Glutamatergic neuron (in vitro differentiated cells): ENCODE data around the gene EEFSEC. TPM values are rescaled to one million over a fixed set of nuclear protein-coding genes. Genes with fewer than 3 reads are reported as not detected.
A peak's percentile ranks its signal among the peaks of the same experiment; 100 is the strongest.

Source experiments
- DNase-seq: peaks from one replicate; pipeline ENCODE4 v3.0.0; 2022
- H3K27ac Mint-ChIP-seq: one replicate; pipeline ENCODE4 v1.8.0; 2020; ENCODE audit warnings: mild to moderate bottlenecking, mixed read lengths, inconsistent platforms; ENCODE audit not compliant: unreplicated experiment
- H3K27me3 Mint-ChIP-seq: one replicate; pipeline ENCODE4 v1.8.0; 2020; ENCODE audit warnings: mild to moderate bottlenecking, moderate library complexity, mixed read lengths, inconsistent platforms; ENCODE audit not compliant: unreplicated experiment
- H3K36me3 Mint-ChIP-seq: one replicate; pipeline ENCODE4 v1.8.0; 2020; ENCODE audit warnings: mild to moderate bottlenecking, mixed read lengths, inconsistent platforms; ENCODE audit not compliant: unreplicated experiment
- H3K4me1 Mint-ChIP-seq: one replicate; pipeline ENCODE4 v1.8.0; 2020; ENCODE audit warnings: mild to moderate bottlenecking, low read depth, mixed read lengths, inconsistent platforms; ENCODE audit not compliant: unreplicated experiment
- H3K4me3 Mint-ChIP-seq: one replicate; pipeline ENCODE4 v1.8.0; 2020; ENCODE audit warnings: mild to moderate bottlenecking, mixed read lengths, inconsistent platforms; ENCODE audit not compliant: unreplicated experiment
- H3K9me3 Mint-ChIP-seq: one replicate; pipeline ENCODE4 v1.8.0; 2020; ENCODE audit warnings: mild to moderate bottlenecking, moderate library complexity, mixed read lengths, inconsistent platforms; ENCODE audit not compliant: unreplicated experiment
- total RNA-seq: library from RNA; stranded (reverse); fragmentation: NEBNext Ultra II Directional; extraction: Animal tissue kit (Norgen Biotek cat#: 25700); gene quantifications from one replicate; pipeline ENCODE4 v1.2.1, GENCODE V29; 2021; ENCODE audit not compliant: unreplicated experiment
- TF ChIP-seq, protein P1 (sequence below): fragments of 200-600 bp; sonication (generic); IDR thresholded peaks from one replicate; pipeline ENCODE4 v1.5.0; 2021; ENCODE audit not compliant: partially characterized antibody, unreplicated experiment

EEFSEC gene
- total RNA-seq, 1 donor from 2014 or later, result 8.3 TPM

DNA sequence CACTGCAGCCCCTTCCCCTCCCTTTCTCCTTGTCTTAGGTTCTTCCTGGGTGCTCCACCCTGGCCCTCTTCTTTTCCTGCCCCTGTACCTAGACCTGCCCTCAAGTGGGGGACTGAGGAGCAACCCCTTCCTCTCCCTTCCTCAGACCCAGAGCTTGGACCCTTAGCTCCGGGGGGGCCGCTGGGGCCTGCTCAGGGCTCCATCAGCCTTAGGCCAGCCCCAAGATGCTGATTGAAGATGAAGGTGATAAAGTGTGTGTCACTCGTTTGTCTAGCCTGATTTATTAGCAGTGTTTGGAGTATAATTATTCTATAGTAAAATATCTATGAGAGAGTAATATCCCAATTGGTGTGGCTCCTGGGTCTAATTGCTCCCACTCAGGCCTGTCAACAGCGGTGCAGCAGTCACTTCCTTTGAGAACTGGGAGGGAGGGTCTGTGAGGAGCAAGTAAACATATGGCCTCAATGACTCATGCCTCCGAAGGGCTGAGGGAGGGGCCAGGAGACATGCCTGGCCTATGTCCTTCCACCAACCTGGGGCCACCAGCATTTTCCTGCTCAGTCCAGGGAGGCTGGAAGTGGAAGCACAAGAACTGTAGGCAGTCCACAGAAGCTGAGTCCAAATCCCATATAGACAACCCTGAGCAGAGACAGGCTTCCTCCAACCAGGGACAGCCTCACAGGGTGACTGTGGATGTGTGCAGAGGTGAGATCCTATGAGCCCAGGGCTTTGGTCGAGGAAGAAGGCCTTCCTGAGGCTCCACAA is 190.2 kb downstream of the EEFSEC start:
- Mint-ChIP-seq H3K27ac (peak overlapping the region; percentile 90), H3K9me3 (peaks cover 7% of the 10 kb centered on the region), H3K27me3 (no peaks in the 10 kb centered on the region), H3K4me3 (no peak overlapping the region), H3K36me3 (no peaks in the 10 kb centered on the region), H3K4me1 (peaks cover 32% of the 10 kb centered on the region)
- DNase-seq, result no peak
- TF ChIP-seq, protein P1, sequence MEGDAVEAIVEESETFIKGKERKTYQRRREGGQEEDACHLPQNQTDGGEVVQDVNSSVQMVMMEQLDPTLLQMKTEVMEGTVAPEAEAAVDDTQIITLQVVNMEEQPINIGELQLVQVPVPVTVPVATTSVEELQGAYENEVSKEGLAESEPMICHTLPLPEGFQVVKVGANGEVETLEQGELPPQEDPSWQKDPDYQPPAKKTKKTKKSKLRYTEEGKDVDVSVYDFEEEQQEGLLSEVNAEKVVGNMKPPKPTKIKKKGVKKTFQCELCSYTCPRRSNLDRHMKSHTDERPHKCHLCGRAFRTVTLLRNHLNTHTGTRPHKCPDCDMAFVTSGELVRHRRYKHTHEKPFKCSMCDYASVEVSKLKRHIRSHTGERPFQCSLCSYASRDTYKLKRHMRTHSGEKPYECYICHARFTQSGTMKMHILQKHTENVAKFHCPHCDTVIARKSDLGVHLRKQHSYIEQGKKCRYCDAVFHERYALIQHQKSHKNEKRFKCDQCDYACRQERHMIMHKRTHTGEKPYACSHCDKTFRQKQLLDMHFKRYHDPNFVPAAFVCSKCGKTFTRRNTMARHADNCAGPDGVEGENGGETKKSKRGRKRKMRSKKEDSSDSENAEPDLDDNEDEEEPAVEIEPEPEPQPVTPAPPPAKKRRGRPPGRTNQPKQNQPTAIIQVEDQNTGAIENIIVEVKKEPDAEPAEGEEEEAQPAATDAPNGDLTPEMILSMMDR, result no peak

DNA sequence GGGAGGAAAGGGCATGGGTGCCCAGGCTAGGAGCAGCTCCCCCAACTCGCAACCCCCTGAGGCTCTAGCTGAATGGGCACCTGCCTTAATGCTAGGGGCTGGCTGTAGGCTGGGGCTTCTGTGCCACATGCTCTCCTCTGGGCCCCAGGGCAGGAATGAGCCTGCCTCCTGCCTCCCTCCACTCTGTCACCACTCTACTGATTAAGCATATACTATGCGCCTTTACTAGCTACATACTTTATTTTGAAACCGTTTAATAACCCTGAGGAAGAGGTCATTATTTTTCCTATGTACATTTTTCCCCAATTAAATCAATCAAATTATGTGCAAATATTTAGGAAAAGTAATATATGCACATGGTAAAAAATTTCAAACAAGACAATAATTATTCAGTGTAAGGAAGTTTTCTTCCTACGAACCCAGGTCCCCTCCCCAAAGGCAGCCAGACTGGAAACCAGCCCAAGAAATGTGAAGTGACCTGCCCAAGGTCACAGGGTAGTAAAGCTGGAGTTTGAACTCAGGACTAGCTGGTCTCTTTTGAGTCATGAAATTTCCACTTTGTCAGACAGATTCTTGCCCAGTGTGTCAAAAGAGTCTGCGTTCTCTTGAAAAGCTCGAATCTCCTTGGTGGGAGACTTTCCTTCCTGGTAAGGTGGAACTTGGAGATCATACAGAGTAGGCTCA is 190.9 kb downstream of the EEFSEC start:
- Mint-ChIP-seq H3K36me3 (no peaks in the 10 kb centered on the region), H3K27me3 (peaks cover 1% of the 10 kb centered on the region), H3K4me1 (peaks cover 35% of the 10 kb centered on the region), H3K9me3 (peaks cover 7% of the 10 kb centered on the region), H3K27ac (no peak overlapping the region), H3K4me3 (no peak overlapping the region)
- DNase-seq, result no peak
- TF ChIP-seq, protein P1, result no peak

DNA sequence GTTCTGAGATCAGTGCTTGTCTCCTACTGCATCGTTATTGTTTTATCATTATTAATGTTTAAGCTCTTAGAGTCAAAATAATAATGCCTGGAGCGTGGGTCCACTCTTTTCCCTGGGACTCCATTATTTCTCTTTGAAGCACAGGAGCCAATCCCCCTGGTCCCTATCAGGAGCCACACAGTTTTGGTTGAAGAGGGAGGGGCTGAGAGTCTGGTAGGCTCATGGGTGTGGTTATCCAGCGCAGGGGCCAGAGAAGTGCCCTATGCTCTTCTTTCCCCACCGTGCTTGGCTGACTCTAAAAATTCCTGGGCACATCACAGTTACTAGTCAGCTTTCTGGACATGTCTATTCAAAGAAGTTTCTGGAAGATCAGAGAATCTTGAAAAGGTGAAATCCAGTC is 191.9 kb downstream of the EEFSEC start:
- DNase-seq, result no peak
- Mint-ChIP-seq H3K4me1 (peaks cover 29% of the 10 kb centered on the region), H3K36me3 (no peaks in the 10 kb centered on the region), H3K4me3 (no peak overlapping the region), H3K27ac (peak overlapping the region; percentile 22), H3K9me3 (peaks cover 7% of the 10 kb centered on the region), H3K27me3 (peaks cover 1% of the 10 kb centered on the region)
- TF ChIP-seq, protein P1, result no peak

DNA sequence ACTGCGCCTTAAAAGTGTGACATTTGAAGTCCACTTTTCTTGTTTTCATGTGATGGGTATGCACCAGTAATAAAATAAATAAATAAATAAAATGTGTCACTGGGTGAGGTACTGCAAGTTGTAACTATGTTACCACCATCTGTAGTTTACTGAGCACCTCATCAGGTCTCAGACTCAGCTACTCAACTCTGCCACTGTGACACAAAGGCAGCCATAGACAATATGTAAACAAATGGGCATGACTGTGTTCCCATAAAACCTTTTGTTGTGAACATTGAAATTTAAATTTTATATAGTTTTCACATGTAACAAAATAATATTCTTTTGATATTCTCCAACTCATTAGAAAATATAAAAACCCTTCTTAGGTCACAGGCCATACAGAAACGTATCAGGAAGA is 193.3 kb downstream of the EEFSEC start:
- H3K27me3 Mint-ChIP-seq, result peaks cover 1% of the 10 kb centered on the region
- TF ChIP-seq, protein P1, result no peak
- no peak overlapping the region for H3K27ac Mint-ChIP-seq
- peaks cover 29% of the 10 kb centered on the region for H3K4me1 Mint-ChIP-seq
- DNase-seq, result no peak
- H3K4me3 Mint-ChIP-seq, result no peak overlapping the region
- H3K9me3 Mint-ChIP-seq, result peaks cover 7% of the 10 kb centered on the region
- peaks cover 5% of the 10 kb centered on the region for H3K36me3 Mint-ChIP-seq

DNA sequence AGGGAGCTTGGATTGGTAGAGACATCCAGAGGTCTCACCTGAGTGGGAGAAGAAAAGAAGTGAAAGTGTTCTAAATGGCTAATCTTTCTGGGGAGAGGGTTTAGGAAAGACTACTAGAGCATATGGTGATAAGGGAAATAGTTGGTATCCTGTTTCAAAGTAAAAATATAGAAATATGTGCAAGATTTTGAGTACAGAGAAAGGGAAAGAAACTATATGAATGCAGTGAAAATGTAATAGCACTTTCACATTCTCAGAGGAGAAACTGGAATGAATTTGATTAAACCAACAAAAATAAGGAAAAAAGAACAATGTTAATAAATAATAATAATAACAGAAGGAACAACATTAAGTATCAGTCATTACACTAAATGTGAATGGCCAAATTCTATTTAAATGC is 194.0 kb downstream of the EEFSEC start:
- no peak for DNase-seq
- H3K36me3 Mint-ChIP-seq, result peaks cover 5% of the 10 kb centered on the region
- no peak overlapping the region for H3K4me3 Mint-ChIP-seq
- no peak overlapping the region for H3K27ac Mint-ChIP-seq
- TF ChIP-seq, protein P1, result no peak
- peaks cover 29% of the 10 kb centered on the region for H3K4me1 Mint-ChIP-seq
- H3K9me3 Mint-ChIP-seq, result peaks cover 7% of the 10 kb centered on the region
- peaks cover 1% of the 10 kb centered on the region for H3K27me3 Mint-ChIP-seq
